NCI-H1930 (cell line): ENCODE measurements around the gene SERPINB7.
"Not testable (repeated sequence)": the region's sequence is repeated elsewhere in the genome, so short reads cannot be mapped to it uniquely, and the experiment has no call there.

Experiments
- DNase-seq, 2 experiments: peaks; one replicate each; lab custom pipeline; 2025; lab: John Stamatoyannopoulos, UW

Gene SERPINB7, protein sequence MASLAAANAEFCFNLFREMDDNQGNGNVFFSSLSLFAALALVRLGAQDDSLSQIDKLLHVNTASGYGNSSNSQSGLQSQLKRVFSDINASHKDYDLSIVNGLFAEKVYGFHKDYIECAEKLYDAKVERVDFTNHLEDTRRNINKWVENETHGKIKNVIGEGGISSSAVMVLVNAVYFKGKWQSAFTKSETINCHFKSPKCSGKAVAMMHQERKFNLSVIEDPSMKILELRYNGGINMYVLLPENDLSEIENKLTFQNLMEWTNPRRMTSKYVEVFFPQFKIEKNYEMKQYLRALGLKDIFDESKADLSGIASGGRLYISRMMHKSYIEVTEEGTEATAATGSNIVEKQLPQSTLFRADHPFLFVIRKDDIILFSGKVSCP

DNA sequence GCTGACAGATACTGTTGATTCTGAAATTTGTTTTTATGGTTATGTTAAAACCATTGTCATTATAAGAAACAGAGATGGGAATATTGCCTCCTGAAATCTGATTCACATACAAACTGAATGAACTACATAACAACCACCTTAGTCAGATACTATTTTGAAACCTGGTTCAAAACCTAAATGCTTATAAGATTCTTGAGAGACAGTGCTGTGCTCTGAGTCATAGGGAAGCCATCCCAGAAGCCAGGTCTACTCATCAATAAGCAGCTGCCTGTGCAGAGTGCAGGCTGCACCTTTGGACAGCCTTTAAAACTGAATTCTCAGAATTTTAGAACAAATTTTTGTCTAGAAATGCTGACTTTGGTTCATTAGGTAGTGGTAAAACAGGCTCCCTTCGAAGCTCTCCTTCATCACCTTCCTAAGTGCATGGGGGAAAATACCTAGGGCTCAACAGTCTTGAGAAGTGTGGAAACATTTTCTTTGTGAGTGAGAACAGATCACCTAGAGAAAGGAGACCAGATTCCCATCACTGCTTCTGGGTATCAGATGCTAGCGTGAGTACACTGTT lies at the start of gene SERPINB7:
TSS of gene SERPINB7 (plus strand) at position 253 of the 565 bp plus-strand sequence. CDS start 6,955 bp downstream, outside the sequence.
- DNase-seq: no peak

DNA sequence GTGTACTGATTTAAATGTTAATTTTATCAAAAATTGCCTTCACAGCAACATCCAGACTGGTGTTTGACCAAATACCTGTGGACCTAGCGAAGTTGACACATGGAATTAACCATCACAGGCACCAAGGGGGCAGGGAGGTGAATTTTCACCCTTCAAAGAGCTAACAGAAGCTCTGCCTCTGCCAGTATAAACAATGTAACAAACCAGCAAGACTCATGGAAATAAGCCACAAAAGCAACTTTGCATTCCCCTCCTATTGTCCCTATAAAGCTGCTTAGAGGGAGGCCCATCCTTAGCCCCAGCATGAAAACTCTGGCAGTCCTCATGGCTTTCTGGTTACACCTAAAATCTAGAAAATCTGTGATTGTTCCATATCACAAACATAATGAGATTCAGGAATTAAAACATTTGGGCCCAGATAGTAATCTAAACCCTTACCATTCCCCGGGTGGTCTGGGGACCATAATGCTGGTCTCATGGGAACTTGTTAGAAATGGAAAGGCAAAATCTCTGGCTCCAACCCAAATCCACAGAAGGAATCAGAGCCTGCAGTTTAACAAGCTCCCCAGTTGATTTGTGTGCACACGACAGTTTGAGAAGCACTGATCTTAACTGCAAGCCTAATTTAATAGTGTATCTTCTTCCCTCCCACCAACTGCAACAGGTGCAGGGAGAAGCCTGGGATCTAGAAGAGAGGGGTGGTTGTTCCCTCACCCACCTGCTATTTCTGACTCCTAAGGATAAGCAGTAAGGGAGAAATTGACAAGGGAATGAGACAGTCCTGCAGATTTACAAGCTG lies 49.3 kb upstream of the SERPINB7 start:
- no peak for DNase-seq

DNA sequence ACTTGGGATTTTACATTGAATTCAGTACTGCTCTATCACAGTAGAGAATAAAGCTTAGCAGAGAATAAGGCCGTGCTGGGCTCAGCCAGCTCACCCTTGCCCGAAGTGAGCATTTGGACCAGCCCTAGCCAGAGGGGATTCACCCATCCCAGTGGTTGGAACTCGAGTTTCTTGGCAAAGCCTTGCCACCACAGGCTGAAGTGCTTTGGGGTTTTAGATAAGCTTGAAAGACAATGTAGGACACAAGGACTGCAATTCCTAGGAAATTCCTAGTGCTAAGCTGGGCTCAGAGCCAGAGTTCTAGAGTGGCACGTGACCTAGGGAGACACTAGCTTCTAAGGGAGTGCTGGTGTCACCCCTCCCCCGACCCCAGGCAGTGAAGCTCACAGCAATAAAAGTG lies 44.4 kb upstream of the SERPINB7 start:
- no peak for DNase-seq

DNA sequence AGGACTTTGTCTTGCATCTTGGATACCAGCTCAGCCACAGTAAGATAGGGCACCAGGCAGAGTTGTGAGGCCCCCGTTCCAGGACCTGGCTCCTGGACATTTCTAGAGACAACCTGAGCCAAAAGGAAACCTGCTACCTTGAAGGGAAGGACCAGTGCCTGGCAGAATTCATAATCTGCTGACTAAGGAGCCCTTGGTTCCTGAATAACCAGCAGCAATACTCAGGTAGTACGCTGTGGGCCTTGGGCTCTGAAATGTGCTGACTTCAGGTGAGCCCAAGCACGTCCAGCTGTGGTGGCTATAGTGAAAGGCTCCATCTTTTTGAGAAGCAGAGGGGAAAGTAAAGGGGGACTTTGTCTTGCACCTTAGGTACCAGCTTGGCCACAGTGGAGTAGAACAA lies 44.0 kb upstream of the SERPINB7 start:
- no peak for DNase-seq

DNA sequence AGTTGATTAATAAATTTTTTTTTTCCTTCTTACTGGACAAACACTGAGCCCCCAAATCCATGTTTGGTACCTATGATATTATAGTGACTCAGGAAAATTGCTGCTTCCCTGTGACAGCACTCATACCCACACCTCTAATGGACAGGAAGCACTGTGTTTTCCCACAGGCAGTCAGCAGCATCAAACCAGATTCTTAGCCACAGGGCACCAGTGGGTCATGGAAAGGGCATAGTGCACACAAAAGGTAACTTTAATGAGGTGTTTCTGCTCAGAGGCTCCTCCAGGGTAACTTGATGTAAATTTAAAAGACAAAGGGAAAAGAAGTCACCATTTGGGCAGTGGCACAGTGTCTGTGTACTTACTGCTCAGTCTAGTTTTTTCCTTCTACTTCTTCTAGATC lies 38.3 kb upstream of the SERPINB7 start:
- DNase-seq: no peak

DNA sequence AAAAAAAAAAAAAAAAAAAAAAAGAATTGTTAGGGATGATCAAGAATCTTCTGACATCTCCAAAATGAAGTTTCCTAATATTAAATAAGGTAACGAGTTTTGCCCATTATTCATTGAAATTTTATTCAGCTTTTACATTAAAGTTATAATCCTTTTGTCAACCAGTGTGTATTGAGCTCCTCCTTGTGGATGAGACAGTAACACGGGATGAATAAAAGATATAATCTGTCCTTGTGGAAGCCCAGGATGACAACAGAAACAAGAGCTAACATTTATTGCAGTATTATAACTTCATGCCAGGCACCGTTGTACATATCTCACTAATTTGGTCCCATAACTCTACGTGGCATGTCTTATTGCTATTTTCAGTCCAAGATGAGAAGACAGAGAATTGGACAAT lies 33.4 kb upstream of the SERPINB7 start:
- no peak for DNase-seq

DNA sequence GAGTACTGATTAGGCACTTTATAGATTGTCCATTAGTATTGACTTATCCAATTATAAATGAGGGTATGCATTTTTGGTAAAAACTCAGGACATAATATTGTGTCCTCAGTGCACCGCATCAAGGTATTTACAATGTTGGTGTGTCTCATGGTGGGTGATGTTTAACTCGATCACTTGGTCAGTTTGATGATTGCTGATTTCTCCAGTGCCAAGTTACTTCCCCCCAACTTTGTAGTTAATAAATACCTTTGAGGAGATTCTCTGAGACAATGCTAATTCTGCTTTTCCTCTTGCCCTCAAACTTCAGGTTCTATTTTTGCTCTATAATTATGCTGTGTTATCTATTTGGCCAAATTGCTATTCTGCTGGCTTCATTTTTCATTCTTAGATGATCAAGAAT lies 28.2 kb upstream of the SERPINB7 start:
- no peak for DNase-seq

DNA sequence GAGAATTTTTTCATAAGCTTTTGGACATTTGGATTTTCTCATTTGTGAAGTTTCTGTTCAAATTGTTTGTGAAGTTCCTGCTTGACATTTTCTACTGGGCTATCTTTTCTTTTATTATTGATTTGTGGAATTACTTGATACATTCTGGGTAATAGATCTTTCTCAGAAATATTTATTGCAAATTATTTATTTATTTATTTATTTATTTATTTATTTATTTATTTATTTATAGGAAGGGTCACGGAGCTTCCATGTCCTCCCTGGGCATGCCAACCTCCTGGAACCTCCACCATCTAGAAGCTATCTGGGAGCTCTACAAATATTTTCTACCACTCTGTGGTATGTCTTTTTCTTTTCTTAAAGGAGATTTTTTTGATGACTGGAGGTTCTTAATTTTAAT lies 25.7 kb upstream of the SERPINB7 start:
- DNase-seq: no peak

DNA sequence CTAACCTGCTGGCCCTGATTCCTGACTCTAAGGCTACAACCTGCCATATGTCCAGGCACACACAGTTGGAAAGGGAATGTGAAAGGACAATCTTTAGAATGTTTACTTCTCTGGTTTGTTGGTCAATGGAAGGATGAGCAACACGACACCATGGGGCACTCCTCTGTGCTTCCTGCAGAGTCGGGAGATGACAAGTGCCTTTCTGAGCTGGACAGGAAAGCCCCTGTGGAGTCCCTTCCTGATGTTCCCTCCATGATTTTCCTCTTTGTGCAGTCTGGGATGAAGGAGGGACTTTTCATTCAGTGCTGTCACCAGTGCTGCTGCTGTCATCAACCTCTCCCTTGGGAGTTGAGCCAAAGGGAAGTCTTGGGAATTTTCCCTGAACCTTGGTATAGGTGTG lies 22.6 kb upstream of the SERPINB7 start:
- DNase-seq: no peak

DNA sequence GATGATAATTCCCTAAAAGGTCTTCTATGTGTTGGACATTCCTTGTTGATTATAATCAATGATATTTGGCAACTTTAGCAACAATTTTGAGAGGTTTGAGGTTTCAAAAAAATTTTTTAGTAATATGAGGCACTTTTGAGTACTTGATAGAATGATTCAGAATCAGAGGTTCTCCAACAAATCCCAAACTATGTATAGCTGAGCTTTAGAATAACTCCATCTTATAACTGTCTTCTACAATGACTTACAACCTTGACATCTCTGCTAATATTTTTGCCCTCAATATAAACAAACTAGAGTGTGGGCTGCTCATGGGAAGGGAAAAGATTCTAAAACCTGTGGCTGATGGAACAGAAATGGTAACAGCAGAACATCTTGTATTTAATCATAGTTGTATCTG lies 21.5 kb upstream of the SERPINB7 start:
- no peak for DNase-seq

DNA sequence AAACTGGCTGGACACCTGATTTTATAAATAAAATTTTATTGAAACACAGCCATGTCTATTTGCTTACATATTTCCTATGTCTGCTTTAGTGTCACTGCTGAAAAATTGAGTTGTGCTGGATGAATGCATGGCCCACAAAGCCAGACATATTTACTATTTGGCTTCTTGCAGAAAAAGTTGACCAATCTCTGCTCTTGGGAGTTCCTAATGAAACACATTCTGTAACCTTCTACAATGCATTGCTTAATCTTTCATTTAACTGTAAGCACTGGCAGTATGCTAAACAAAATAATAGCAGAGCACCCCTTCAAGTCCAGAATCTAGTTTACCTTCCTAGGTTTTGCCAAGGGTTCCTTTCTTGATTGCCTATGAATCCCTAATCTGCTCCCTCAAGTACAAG lies 17.7 kb upstream of the SERPINB7 start:
- no peak for DNase-seq

DNA sequence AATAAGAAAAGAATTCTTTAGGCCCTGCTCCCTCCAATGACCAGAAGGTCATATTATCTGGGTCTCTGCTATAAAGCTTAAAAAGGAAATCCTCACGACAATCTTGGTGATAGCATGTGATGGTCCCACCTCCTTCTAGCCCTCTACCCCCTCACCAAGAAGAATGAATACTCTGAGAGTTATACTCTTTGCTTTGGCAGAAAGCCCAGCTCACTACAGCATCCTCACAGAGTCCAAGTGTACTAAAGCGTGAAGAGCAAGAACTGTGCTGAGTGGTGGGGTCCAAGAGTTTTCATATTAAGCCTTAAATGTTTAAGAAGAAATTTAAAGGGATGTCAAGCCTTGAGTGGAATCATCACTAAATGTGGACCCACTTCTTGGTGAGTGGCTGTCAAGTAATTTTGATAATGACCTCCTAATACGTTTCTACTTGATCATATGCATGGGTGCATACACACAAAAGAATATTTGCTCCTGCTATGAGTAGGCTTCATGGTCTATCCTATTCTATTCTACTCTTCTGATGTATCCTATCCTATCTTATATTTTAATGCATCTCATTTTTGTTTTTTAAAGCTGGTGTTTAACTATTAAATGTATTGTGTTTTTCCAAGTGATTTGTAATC lies 16.5 kb upstream of the SERPINB7 start:
- no peak for DNase-seq

DNA sequence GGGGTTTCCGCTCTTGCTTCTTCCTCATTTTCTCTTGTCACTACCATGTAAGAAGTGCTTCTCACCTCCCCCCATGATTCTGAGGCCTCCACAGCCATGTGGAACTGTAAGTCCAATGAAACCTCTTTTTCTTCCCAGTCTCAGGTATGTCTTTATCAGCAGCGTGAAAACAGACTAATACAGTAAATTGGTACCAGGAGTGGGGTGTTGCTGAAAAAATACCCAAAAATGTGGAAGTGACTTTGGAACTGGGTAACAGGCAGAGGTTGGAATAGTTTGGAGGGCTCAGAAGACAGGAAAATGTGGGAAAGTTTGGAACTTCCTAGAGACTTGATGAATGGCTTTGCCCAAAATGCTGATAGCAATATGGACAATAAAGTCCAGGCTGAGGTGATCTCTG lies 15.4 kb upstream of the SERPINB7 start:
- not testable (repeated sequence) for DNase-seq

DNA sequence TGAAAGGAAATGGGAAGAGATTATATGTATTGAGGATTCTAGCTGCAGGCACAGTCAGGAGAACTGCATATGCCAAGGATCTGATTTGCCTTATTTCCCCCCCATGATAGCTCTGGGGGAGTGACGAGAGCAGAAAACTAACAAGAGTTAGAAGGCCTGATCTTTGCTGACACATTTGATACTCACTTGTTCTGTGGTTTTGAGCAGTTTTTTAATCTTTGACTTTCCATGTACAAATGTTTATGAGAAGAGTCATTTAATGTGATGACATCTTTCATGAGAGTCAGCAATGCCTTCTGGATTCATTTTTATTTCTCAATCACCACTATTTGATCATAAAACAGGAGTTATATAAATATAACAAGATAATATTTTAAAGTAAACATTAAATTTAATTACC lies 12.7 kb upstream of the SERPINB7 start:
- no peak for DNase-seq

DNA sequence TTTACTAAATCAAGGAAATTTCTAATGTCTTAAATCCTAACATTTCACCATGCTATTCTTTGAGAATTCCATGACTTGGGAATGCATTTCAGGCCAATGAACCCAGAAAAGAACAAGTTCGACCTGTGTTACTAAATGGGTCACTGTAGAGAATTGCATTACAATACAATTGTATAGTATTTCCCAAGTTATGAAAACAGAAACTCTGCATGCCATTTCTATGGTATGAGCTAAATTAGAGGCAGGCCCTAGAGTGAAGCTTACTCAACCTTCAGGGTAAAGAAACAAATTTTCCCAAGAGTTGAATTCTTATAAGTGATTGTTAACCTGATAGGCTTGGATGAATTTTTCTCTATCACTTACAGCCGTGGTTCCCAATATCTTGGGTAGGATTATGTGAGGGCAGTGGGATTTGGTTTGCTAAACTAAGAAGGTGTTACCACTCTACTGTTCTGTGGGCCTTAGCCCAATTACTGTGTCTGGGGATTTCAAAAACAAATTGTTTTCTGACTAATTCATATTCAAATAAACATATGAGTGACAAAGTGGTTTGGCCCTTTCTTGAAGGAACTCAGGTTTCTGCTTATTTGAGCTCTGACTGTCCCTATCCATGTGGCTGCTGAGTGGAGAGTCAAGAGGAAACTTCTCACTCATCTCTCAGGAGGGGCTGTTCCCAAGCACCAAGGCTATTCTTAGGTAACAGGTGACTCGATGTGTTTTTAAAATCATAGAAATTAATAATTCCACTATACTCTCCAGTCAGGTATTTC lies 11.2 kb upstream of the SERPINB7 start:
- DNase-seq: no peak

DNA sequence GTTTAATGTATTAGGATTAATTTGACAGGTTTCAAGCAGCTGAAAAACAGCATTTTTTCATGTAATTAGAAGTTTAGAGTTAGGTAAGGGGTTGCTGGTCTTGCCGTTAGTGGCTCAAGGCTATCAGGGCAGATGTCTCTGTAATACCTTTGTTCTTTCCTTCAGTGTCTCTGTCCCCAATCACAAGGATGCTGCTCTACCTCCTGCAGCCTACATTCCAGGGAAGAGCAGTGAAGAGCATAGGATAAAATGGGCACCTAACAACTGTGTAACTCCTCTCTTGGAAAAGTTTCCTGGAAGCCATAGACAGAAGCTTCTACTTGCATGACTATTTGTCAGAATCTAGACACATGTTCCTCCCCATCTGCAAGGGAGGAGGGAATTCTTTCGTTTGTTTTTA lies 9.4 kb upstream of the SERPINB7 start:
- no peak for DNase-seq

DNA sequence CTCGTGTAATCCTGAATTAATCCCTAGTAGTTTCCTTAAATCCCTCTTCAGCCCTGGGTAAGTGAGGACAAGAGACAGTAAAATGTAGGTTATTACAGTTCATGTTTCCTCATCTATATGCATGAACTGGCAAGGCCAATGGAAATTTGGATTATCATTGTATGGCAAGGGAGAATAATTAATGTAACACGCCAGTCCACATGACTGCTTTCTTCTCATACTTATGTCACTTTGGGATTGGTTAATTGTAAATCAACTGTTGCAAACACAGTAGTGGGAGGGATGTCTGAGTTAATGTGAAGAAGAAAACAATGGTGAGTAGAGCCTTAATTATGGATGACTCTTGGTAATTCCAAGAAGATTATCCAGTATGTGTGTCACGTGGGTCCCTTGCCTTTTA lies 1.7 kb upstream of the SERPINB7 start:
- DNase-seq: no peak

DNA sequence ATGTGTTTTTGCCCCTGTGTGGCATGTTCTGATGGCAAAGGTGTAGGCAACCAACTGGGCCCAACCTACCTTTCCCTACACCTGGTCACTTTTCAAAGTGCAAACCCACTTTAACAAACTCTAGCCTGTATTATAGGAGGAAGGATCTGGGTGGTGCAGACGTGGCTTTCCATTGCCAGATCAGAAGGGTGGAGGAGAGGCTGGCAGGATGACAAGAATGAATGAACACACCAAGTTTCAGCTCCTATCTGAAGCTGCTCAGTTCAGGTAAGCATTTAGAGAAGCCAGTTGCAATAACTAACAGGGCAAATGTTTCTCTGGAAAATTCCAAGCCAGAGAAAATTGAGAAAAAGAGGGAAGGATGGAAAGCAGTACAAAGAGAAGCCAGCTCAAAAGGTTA lies 707 bp upstream of the SERPINB7 start:
- no peak for DNase-seq

DNA sequence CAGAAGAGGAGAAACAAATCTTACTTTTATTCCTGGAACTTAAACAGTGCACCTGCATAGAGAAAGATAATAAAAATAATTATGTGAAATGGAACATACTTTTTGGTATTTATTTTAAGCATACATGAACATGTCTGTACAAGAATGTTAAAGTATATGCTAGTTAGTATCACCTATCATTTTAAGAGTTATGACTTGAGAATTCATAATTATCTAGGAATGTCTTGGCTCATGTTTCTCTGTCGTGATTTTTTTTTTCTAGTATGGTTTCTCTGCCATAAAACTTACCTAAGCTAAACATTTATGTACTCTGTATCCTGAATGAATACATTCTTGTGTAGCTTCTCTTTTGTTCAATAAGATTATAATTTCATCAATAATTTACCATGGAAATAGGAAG lies 4.2 kb downstream of the SERPINB7 start:
- no peak for DNase-seq

DNA sequence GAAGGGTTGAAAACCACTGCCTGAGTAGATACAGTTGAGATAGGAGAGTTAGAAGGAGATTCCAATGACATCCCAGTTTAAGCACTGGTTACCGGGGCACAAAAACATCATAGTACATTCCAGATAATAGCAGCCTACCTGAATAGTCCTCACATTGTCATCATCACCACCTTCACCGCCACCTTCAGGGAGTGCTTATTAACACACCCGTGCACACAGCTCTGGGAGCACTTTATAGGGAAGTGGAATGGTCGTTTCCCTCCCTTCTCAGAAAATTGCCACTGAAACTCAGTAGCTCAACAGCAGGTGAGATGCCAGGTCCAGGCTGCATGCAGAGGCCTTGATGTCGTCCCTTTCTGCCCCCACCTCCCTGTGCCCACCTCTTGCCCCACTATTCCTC lies 8.2 kb downstream of the SERPINB7 start:
- no peak for DNase-seq

DNA sequence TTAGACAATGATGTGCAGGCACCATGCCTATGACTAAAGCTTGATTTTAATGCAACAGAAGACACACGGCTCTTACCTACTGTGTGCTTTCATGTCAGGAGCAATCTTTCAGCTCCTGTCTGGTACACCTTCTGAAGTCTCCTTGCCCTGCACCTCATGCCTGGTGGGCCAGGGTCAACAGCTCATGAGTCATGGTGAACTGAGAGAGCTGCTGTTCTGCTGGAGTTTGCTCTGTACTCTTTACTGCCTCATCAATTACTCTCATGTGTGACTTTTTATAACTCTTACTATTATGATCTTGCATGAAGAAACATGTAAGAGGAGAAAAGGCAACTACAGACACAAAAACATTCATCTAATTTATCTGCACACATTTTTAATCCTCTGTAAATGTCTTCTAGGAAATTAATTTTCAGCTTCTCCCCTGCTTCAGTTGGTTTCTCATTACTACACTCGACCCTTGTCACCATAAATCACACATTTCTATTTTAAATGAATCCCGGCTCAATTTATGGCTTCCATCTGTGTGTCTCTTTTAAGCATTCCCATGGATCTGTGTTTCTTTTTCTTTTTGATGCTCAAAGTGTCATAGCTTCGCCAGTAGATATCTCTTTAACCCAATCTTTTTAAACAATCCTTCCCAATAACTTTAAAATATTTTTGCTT lies 9.7 kb downstream of the SERPINB7 start:
- DNase-seq: no peak
